GM12873 (cell line): ENCODE results near the gene TMEM205.

Experiments
- TF ChIP-seq, protein P1 (sequence below): IDR thresholded peaks from 2 replicates; pipeline ENCODE4 v1.5.1; 2012; ENCODE audit warnings: low read depth, mild to moderate bottlenecking, moderate library complexity, low read length, control low read depth; ENCODE audit not compliant: insufficient read depth; ENCODE audit errors: missing control alignments

The TMEM205 gene

DNA sequence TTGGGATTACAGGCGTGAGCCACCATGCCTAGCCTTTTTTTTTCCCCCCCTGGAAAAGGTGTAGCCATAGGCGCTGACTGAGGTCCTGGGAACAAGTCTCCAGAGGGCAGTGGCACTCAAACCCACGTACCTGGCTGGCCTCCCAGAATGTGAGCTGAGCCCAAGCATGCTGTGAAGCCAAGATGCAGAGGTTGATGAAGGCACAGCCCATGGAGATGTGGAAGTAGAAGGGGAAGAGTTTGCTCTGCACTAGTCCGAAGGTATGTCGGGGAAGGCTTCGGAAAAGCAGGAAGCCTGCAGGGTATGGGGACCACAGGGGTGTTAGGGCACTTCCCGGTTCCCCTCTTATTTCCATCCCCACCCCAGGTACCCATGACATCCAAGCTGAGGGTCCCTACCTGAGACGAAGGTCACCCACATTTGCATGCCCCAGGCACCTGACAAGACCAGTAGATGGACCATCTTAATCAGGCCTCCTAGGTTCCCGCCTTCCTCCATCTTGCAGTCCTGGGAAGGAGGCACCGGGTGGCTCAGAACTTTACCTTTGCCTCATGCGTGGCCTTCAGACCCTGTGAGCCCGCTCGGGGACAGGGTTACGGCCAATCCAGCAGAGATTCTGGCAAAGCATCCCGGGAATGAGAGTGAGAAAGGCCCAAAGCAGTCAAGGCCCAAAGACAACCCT is 805 bp downstream of the TMEM205 start:
- TF ChIP-seq, protein P1, sequence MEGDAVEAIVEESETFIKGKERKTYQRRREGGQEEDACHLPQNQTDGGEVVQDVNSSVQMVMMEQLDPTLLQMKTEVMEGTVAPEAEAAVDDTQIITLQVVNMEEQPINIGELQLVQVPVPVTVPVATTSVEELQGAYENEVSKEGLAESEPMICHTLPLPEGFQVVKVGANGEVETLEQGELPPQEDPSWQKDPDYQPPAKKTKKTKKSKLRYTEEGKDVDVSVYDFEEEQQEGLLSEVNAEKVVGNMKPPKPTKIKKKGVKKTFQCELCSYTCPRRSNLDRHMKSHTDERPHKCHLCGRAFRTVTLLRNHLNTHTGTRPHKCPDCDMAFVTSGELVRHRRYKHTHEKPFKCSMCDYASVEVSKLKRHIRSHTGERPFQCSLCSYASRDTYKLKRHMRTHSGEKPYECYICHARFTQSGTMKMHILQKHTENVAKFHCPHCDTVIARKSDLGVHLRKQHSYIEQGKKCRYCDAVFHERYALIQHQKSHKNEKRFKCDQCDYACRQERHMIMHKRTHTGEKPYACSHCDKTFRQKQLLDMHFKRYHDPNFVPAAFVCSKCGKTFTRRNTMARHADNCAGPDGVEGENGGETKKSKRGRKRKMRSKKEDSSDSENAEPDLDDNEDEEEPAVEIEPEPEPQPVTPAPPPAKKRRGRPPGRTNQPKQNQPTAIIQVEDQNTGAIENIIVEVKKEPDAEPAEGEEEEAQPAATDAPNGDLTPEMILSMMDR, result no peak

DNA sequence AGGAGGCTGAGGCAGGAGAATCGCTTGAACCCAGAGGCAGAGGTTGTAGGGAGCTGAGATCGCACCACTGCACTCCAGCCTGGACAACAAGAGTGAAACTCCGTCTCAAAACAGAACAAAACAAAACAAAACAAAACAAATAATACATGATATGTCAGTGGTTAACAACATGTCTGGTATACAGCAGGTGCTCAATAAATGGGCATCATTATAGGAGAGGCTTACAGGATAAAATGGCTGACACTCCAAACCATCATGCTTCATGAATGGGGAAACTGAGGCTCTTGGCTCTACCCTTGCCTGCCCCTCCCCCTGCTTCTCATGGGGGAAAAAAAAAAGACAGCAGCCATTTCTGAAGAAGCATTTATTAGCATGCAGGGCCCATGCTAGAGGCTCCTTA is 3.6 kb downstream of the TMEM205 start:
- TF ChIP-seq, protein P1, result no peak

DNA sequence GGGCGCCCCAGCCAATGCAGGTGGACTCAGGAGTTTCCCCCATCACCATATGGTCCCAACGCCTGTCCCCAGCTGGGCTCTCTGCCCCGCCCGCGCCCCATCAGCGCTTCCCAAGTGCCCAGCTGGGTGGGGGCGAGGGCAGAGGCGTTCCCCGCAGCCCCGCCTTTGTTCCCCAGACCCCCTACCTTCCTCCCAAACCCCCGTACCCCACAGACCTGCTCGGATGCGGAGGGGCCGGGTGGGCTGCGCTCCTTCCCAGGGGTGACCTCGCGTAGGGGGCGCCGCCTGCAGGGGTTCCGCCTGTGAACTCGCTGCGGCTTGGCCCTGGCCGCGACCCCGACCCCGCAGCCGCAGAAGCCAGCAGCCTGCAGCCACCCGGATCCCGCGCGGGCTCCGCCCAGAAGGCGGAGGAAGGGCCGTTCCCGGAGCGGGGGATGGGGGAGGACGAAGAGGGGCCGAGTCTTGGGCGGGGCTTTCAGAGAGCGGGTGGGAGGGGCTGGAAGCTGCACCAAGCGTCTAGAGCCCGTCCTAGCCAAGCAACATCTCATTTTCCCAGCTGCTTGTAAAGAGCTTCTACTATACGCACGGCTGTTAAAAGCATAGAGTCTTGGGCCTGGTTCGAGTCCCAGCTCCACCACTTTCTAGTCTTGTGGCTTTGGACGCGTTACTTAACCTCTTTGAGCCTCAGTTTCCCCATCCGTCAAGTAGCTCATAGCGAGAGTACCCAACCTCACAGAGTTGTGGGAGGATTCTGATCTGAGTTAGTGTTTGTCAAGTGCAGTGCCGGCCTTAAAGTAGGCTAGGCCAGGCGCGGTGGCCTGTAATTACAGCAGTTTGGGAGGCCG is 6.6 kb downstream of the TMEM205 start, which contains the start of gene RAB3D:
Gene RAB3D, minus strand, starts transcription at position 404 of the 845 bp plus-strand sequence. CDS start 2,258 bp downstream, outside the sequence.
- TF ChIP-seq, protein P1, result no peak

DNA sequence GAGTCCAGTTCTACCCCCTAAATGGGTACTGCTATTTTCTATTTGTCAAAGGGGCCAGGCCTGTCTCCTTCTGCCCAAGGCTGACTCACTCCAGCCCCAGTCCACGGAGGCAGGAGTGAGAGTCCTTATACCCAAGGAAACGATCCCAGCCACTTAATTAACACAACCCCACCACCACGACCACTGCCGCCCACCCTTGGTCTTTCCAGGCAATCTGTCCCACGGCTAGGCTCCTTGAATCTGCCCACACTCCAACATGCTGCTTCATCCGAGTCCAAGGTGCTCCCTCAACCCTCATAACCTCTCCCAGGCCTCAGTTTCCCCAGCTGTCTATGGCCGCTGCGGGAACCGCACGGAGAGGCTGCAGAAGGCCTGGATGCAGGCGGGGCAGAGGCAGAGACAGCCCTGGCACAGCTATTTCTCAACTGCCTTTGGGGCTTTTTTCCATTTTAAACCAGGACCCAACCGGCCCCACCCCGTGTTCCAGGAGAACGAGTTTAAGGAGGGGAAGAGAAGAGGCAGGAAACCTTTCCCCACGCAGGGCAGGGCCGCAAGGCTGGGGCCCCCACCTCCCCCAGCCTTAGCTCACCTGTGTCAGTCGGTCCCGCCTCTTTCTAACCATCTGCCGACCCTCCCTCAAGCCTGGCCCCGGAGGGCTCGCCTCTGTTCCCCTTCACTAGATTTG is 7.4 kb downstream of the TMEM205 start:
- TF ChIP-seq, protein P1, result no peak

DNA sequence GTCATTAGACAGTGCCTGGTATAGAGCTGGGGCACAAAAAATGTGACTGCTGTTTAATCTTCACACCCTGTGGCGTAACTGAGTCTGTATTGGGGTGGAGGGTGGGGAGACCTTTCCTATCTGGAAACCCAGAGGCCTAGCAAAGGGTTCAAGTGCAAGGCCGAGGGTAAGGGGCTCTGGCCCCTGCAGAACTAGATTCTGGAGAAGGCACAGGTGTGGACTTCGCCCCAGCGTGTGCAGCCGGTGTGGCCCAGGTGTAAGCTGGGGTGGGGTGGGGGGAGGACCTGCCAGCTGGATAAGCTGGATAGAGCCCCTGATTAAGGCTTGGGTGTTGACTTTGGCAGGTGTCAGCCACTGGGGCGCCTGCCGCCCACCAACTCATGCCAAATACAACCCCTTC is 7.9 kb downstream of the TMEM205 start:
- TF ChIP-seq, protein P1, result no peak

DNA sequence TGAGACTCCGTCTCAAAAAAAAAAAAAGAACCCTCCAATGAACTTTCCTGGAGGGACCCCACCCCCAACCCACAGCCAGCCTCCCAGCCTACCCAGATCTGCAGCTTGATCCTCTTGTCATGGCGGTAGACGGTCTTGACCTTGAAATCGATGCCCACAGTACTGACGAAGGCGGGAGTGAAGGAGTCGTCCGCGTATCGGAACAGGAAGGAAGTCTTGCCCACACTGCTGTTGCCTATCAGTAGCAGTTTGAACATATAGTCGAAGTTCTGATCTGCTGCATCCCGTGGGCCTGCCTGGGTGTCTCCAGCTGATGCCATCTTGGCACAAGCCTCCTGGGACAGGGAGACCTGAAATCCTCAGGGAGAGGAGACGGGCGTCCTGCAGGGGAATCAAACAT is 9.0 kb downstream of the TMEM205 start:
- TF ChIP-seq, protein P1, result no peak
